Left lung (tissue), 10 donors: ENCODE results near the gene DNASE1L2. TPM values are rescaled to one million over a fixed set of nuclear protein-coding genes. Genes with fewer than 3 reads are reported as not detected.
A peak's percentile ranks its signal among the peaks of the same experiment; 100 is the strongest.

Experiments used
- ATAC-seq: fragments of 200-7000 bp; cut with Tn5 transposase; one replicate; pipeline ENCODE4 v1.9.1; 2020; ENCODE audit warnings: moderate library complexity
- DNase-seq, 4 donors: peaks; one replicate each; pipeline ENCODE4 v3.0.0-alpha.2; 2013 to 2020
- H3K27ac ChIP-seq, 2 donors: fragments of 200-600 bp; sonication (generic) in 1 of 2; one replicate each; pipeline versions ENCODE4 v1.5.0 to v1.8.0; 2020 to 2021
- H3K27me3 ChIP-seq, 2 donors: fragments of 200-600 bp; sonication (generic) in 1 of 2; one replicate each; pipeline versions ENCODE4 v1.5.0 to v1.8.0; 2020 to 2021
- H3K36me3 ChIP-seq, 2 donors: fragments of 200-600 bp; sonication (generic) in 1 of 2; one replicate each; pipeline versions ENCODE4 v1.5.0 to v1.8.0; 2020 to 2021
- H3K4me1 ChIP-seq, 2 donors: fragments of 200-600 bp; one replicate each; pipeline ENCODE4 v1.8.0; 2021
- H3K4me3 ChIP-seq, 2 donors: fragments of 200-600 bp; sonication (generic) in 1 of 2; one replicate each; pipeline versions ENCODE4 v1.5.0 to v1.8.0; 2020 to 2021; ENCODE audit warnings: mild to moderate bottlenecking in 1 of 2
- H3K9me3 ChIP-seq, 2 donors: fragments of 200-600 bp; sonication (generic) in 1 of 2; one replicate each; pipeline versions ENCODE4 v1.5.0 to v1.8.0; 2020 to 2021
- CTCF ChIP-seq, 2 donors: fragments of 200-600 bp; sonication (generic) in 1 of 2; IDR thresholded peaks; one replicate each; pipeline versions ENCODE4 v1.5.0 to v1.8.0; 2021; ENCODE audit warnings: antibody characterized with exemption in 2 of 2
- intact Hi-C, 2 donors: fragments of 100-400 bp; cut with DNase I; formaldehyde crosslinking; loops; one replicate each; pipeline versions ENCODE4 v1.11.2 to v1.14.2; 2022
- polyA plus RNA-seq, 6 donors: library from polyadenylated mRNA; unstranded; fragments of 120-200 nt; gene quantifications; one replicate each; pipeline ENCODE4 v1.2.1, GENCODE V29; 2013; ENCODE audit not compliant: insufficient read length in 6 of 6
- total RNA-seq, 2 donors: library from RNA; stranded (reverse); fragmentation: NEBNext Ultra II Directional; extraction: Animal tissue kit (Norgen Biotek cat#: 25700); gene quantifications; one replicate each; pipeline ENCODE4 v1.2.1, GENCODE V29; 2021
- donor health status: DM: no; HTN: yes; CAD: no.
- donor health status: DM: no; HTN: no; CAD: no.

DNASE1L2 gene
- total and polyA plus RNA-seq, 8 donors = 0.27 to 1.7 (median 0.99) TPM

- DNase-seq = peak in 1 of 4 donors; percentile 63
- no peak for ATAC-seq
- no peak for TF ChIP-seq CTCF (IDR thresholded peaks at IDR 0.05)
- H3K4me3 ChIP-seq = no peak overlapping the region
- H3K36me3 ChIP-seq = peaks cover 0 to 85% of the 10 kb centered on the region in 2 donors
- H3K27ac ChIP-seq = no peak overlapping the region
- H3K4me1 ChIP-seq = no peaks in the 10 kb centered on the region
- H3K27me3 ChIP-seq = no peaks in the 10 kb centered on the region
- intact Hi-C loops = no loop called here
- no peaks in the 10 kb centered on the region for H3K9me3 ChIP-seq
Measured at GRCh38 chr16:2278956-2279800, 42.9 kb downstream of the DNASE1L2 start.

GRCh38 chr16:2280461-2280860 is 44.2 kb downstream of the DNASE1L2 start:
- Histone ChIP-seq H3K9me3 (no peaks in the 10 kb centered on the region), H3K4me3 (no peak overlapping the region), H3K36me3 (peaks cover 0 to 96% of the 10 kb centered on the region in 2 donors), H3K27me3 (no peaks in the 10 kb centered on the region), H3K4me1 (no peaks in the 10 kb centered on the region), H3K27ac (no peak overlapping the region)
- no peak for TF ChIP-seq CTCF (IDR thresholded peaks at IDR 0.05)
- peak in 1 of 4 donors; percentile 65 for DNase-seq
- intact Hi-C loops = no loop called here
- ATAC-seq = no peak

- ATAC-seq = no peak
Measured at GRCh38 chr16:2280981-2281542, 44.8 kb downstream of the DNASE1L2 start.

GRCh38 chr16:2282262-2282661 is 46.0 kb downstream of the DNASE1L2 start:
- DNase-seq (no peak), ATAC-seq (no peak)
- no peaks in the 10 kb centered on the region for H3K9me3 ChIP-seq
- no peak overlapping the region for H3K27ac ChIP-seq
- no peaks in the 10 kb centered on the region for H3K27me3 ChIP-seq
- no peak overlapping the region for H3K4me3 ChIP-seq
- H3K4me1 ChIP-seq = no peaks in the 10 kb centered on the region
- intact Hi-C loops = no loop called here
- H3K36me3 ChIP-seq = peaks cover 0 to 96% of the 10 kb centered on the region in 2 donors
- no peak for TF ChIP-seq CTCF (IDR thresholded peaks at IDR 0.05)

More at GRCh38 chr16:2280981-2281542, 44.8 kb downstream of the DNASE1L2 start:
- Histone ChIP-seq H3K27me3 (no peaks in the 10 kb centered on the region), H3K4me1 (no peaks in the 10 kb centered on the region), H3K27ac (no peak overlapping the region), H3K9me3 (no peaks in the 10 kb centered on the region), H3K36me3 (peaks cover 0 to 96% of the 10 kb centered on the region in 2 donors), H3K4me3 (no peak overlapping the region)
- peak in 1 of 4 donors; percentile 52 for DNase-seq
- intact Hi-C loops = no loop called here
- TF ChIP-seq CTCF (IDR thresholded peaks at IDR 0.05) = no peak

- TF ChIP-seq CTCF (IDR thresholded peaks at IDR 0.05) = no peak
- ATAC-seq = no peak
- intact Hi-C loops = no loop called here
- H3K27ac ChIP-seq = no peak overlapping the region
- no peaks in the 10 kb centered on the region for H3K27me3 ChIP-seq
- no peaks in the 10 kb centered on the region for H3K9me3 ChIP-seq
- no peaks in the 10 kb centered on the region for H3K4me1 ChIP-seq
- DNase-seq = no peak
- H3K4me3 ChIP-seq = no peak overlapping the region
- H3K36me3 ChIP-seq = peaks cover 0 to 94% of the 10 kb centered on the region in 2 donors
Measured at GRCh38 chr16:2282866-2283555, 46.8 kb downstream of the DNASE1L2 start.
